GM23338 (cell line): Measurements from ENCODE around the gene ORAI3.

ENCODE experiments used
- CREB1 ChIP-seq: fragments of 250-450 bp; sonication (Bioruptor Pico); IDR thresholded peaks from 2 replicates; pipeline ENCODE4 v1.5.0; 2020; ENCODE audit warnings: low read depth, mild to moderate bottlenecking, moderate library complexity
- CTCF ChIP-seq, 2 experiments: fragments of 200-600 bp in 1 of 2; sonication (generic) in 1 of 2; conservative IDR thresholded peaks; 2 replicates each; pipeline versions ENCODE4 v1.5.1 to v1.6.1; 2016 to 2017; ENCODE audit warnings: antibody characterized with exemption in 2 of 2, low read depth in 2 of 2, mild to moderate bottlenecking in 2 of 2, moderate library complexity in 1 of 2
- EZH2 ChIP-seq: fragments of 200-600 bp; sonication (generic); IDR thresholded peaks from one replicate; pipeline ENCODE4 v1.8.0; 2017; ENCODE audit warnings: antibody characterized with exemption, mild to moderate bottlenecking, low read depth; ENCODE audit not compliant: unreplicated experiment
- EZH2phosphoT487 ChIP-seq: fragments of 200-600 bp; sonication (generic); IDR thresholded peaks from one replicate; pipeline ENCODE4 v1.8.1; 2018; ENCODE audit warnings: antibody characterized with exemption; ENCODE audit not compliant: unreplicated experiment
- JUNB ChIP-seq: IDR thresholded peaks from one replicate; pipeline ENCODE4 v1.6.1; 2016; ENCODE audit warnings: antibody characterized with exemption; ENCODE audit not compliant: unreplicated experiment
- NANOG ChIP-seq: IDR thresholded peaks from 2 replicates; pipeline ENCODE4 v1.6.1; 2016; ENCODE audit warnings: antibody characterized with exemption, borderline replicate concordance
- POLR2AphosphoS5 ChIP-seq: IDR thresholded peaks from 2 replicates; pipeline ENCODE4 v1.6.1; 2016; ENCODE audit warnings: antibody characterized with exemption, low read depth
- STAT1 ChIP-seq: IDR thresholded peaks from one replicate; pipeline ENCODE4 v1.6.1; 2016; ENCODE audit warnings: antibody characterized with exemption; ENCODE audit not compliant: unreplicated experiment
- ZNF114 ChIP-seq: fragments of 250-450 bp; sonication (Bioruptor Pico); IDR thresholded peaks from 2 replicates; pipeline ENCODE4 v1.5.0; 2020; ENCODE audit warnings: mild to moderate bottlenecking, moderate library complexity
- ZNF331 ChIP-seq: fragments of 250-450 bp; sonication (Bioruptor Pico); IDR thresholded peaks from 2 replicates; pipeline ENCODE4 v1.5.0; 2020; ENCODE audit warnings: low read depth, mild to moderate bottlenecking, moderate library complexity
- TF ChIP-seq, protein P1 (sequence below): IDR thresholded peaks from one replicate; pipeline ENCODE4 v1.6.1; 2018; ENCODE audit warnings: antibody characterized with exemption; ENCODE audit not compliant: unreplicated experiment
- TF ChIP-seq, protein P2 (sequence below): IDR thresholded peaks from 2 replicates; pipeline ENCODE4 v1.6.1; 2016; ENCODE audit warnings: antibody characterized with exemption

DNA sequence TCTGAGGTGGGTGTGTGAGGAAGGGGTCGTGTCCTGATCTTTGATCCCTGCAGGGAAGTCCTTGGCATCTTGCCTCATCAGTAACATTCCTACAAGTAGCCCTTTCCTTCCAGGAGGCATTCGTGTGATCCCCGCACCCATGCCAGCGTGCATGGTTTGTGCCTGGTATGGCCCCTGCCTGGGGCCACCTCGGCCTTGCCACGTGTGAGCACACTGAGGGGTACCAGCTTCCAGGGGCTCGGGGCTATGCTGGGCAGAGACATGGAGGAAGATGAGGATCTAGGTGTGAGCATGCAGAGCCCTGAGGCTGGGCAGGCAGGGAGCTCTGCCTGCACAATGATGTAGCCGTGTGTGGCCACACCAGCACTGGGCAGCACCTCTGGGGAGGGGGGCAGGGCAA, 42.2 kb downstream of the ORAI3 start:
- TF ChIP-seq CTCF (conservative IDR thresholded peaks at IDR 0.05; ENCODE audit: low read depth in 2 of 2): no peak
- TF ChIP-seq JUNB: no peak
- TF ChIP-seq POLR2AphosphoS5: no peak
- no peak for TF ChIP-seq EZH2phosphoT487
- TF ChIP-seq, protein P1, sequence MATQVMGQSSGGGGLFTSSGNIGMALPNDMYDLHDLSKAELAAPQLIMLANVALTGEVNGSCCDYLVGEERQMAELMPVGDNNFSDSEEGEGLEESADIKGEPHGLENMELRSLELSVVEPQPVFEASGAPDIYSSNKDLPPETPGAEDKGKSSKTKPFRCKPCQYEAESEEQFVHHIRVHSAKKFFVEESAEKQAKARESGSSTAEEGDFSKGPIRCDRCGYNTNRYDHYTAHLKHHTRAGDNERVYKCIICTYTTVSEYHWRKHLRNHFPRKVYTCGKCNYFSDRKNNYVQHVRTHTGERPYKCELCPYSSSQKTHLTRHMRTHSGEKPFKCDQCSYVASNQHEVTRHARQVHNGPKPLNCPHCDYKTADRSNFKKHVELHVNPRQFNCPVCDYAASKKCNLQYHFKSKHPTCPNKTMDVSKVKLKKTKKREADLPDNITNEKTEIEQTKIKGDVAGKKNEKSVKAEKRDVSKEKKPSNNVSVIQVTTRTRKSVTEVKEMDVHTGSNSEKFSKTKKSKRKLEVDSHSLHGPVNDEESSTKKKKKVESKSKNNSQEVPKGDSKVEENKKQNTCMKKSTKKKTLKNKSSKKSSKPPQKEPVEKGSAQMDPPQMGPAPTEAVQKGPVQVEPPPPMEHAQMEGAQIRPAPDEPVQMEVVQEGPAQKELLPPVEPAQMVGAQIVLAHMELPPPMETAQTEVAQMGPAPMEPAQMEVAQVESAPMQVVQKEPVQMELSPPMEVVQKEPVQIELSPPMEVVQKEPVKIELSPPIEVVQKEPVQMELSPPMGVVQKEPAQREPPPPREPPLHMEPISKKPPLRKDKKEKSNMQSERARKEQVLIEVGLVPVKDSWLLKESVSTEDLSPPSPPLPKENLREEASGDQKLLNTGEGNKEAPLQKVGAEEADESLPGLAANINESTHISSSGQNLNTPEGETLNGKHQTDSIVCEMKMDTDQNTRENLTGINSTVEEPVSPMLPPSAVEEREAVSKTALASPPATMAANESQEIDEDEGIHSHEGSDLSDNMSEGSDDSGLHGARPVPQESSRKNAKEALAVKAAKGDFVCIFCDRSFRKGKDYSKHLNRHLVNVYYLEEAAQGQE: no peak
- no peak for TF ChIP-seq EZH2
- TF ChIP-seq STAT1: no peak
- TF ChIP-seq CREB1 (CRISPR knock-in tag): no peak
- TF ChIP-seq ZNF114: no peak
- TF ChIP-seq, protein P2, sequence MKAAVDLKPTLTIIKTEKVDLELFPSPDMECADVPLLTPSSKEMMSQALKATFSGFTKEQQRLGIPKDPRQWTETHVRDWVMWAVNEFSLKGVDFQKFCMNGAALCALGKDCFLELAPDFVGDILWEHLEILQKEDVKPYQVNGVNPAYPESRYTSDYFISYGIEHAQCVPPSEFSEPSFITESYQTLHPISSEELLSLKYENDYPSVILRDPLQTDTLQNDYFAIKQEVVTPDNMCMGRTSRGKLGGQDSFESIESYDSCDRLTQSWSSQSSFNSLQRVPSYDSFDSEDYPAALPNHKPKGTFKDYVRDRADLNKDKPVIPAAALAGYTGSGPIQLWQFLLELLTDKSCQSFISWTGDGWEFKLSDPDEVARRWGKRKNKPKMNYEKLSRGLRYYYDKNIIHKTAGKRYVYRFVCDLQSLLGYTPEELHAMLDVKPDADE: no peak
- no peak for TF ChIP-seq NANOG
- no peak for TF ChIP-seq ZNF331 (CRISPR knock-in tag)
